Frontal cortex (tissue), 4 donors: ENCODE measurements around the gene PSMC5. TPM values are rescaled to one million over a fixed set of nuclear protein-coding genes. Genes with fewer than 3 reads are reported as not detected.
"Not testable (repeated sequence)": the region's sequence is repeated elsewhere in the genome, so short reads cannot be mapped to it uniquely, and the experiment has no call there.

Experiments
- DNase-seq, 2 donors: peaks; one replicate each; pipeline ENCODE4 v3.0.0; 2012; ENCODE audit warnings: low spot score in 2 of 2
- FAIRE-seq: peaks from 2 replicates; lab custom pipeline; 2012; peaks lifted over from hg19 to GRCh38; lab: Jason Lieb, UNC
- total RNA-seq: library from RNA; depleted of rRNA; stranded (reverse); fragments of >200 nt; gene quantifications from one replicate; pipeline ENCODE4 v1.2.3, GENCODE V29; 2014
- donor health status: control.
- donor health status: control.
- donor health status: control.

The PSMC5 gene
- total RNA-seq, 1 donor from 2014 or later, result 47.3 TPM

GRCh38 chr17:63836811-63837210 lies 9.6 kb downstream of the PSMC5 start:
- DNase-seq, result no peak
- no peak for FAIRE-seq

- DNase-seq (no peak), FAIRE-seq (no peak)
Measured at GRCh38 chr17:63837480-63837879, 10.2 kb downstream of the PSMC5 start.

GRCh38 chr17:63837962-63838600 lies 10.8 kb downstream of the PSMC5 start:
- FAIRE-seq, result no peak
- no peak for DNase-seq

- FAIRE-seq (no peak), DNase-seq (peak; percentile 50 to 57)
Measured at GRCh38 chr17:63838631-63839171, 11.5 kb downstream of the PSMC5 start.

GRCh38 chr17:63840591-63841349 lies 13.5 kb downstream of the PSMC5 start:
- FAIRE-seq (no peak), DNase-seq (no peak)

- FAIRE-seq, result no peak
- DNase-seq, result no peak
Measured at GRCh38 chr17:63841350-63842172, 14.3 kb downstream of the PSMC5 start.

GRCh38 chr17:63842173-63842539 lies 14.9 kb downstream of the PSMC5 start:
- DNase-seq (no peak), FAIRE-seq (no peak)

- FAIRE-seq, result no peak
- peak; percentile 93 to 96 for DNase-seq
Measured at GRCh38 chr17:63842540-63843386, 15.5 kb downstream of the PSMC5 start, which contains the start of gene SMARCD2. SMARCD2 (minus strand) TSS chr17:63842685; CDS start chr17:63842674, 11 bp downstream.

GRCh38 chr17:63843387-63843888 lies 16.2 kb downstream of the PSMC5 start:
- not testable (repeated sequence) for DNase-seq, FAIRE-seq

- DNase-seq (no peak), FAIRE-seq (no peak)
Measured at GRCh38 chr17:63843910-63844677, 16.9 kb downstream of the PSMC5 start.

- FAIRE-seq (no peak), DNase-seq (no peak)
Measured at GRCh38 chr17:63845509-63845908, 18.3 kb downstream of the PSMC5 start.

GRCh38 chr17:63847525-63848249 lies 20.5 kb downstream of the PSMC5 start:
- DNase-seq (no peak), FAIRE-seq (no peak)

- FAIRE-seq, result no peak
Measured at GRCh38 chr17:63848834-63849689, 21.8 kb downstream of the PSMC5 start.

GRCh38 chr17:63850401-63850800 lies 23.2 kb downstream of the PSMC5 start:
- FAIRE-seq (no peak), DNase-seq (no peak)

More at GRCh38 chr17:63848834-63849689, 21.8 kb downstream of the PSMC5 start:
- DNase-seq, result peak; percentile 89 to 96

- DNase-seq (no peak), FAIRE-seq (no peak)
Measured at GRCh38 chr17:63853260-63853659, 26.0 kb downstream of the PSMC5 start.

GRCh38 chr17:63854709-63855108 lies 27.5 kb downstream of the PSMC5 start:
- DNase-seq (no peak), FAIRE-seq (no peak)

- DNase-seq, result no peak
- FAIRE-seq, result no peak
Measured at GRCh38 chr17:63855185-63855584, 28.0 kb downstream of the PSMC5 start.
